Ishikawa (cell line): ENCODE results near the gene REPIN1.

Source experiments
- CEBPB ChIP-seq: IDR thresholded peaks from 2 replicates; pipeline ENCODE4 v1.6.1; 2012
- CREB1 ChIP-seq: IDR thresholded peaks from 2 replicates; pipeline ENCODE4 v1.6.1; 2012; ENCODE audit warnings: low read depth
- EGR1 ChIP-seq: IDR thresholded peaks from 2 replicates; pipeline ENCODE4 v1.6.1; 2012
- EP300 ChIP-seq: IDR thresholded peaks from 2 replicates; pipeline ENCODE4 v1.6.1; 2012; ENCODE audit warnings: borderline replicate concordance
- FOXM1 ChIP-seq: IDR thresholded peaks from 2 replicates; pipeline ENCODE4 v1.6.1; 2012; ENCODE audit warnings: low read depth, borderline replicate concordance
- MAX ChIP-seq: IDR thresholded peaks from 2 replicates; pipeline ENCODE4 v1.6.1; 2012
- NFIC ChIP-seq: IDR thresholded peaks from 2 replicates; pipeline ENCODE4 v1.6.1; 2012
- RAD21 ChIP-seq: IDR thresholded peaks from 2 replicates; pipeline ENCODE4 v1.6.1; 2012; ENCODE audit warnings: low read depth
- TAF1 ChIP-seq: IDR thresholded peaks from 2 replicates; pipeline ENCODE4 v1.6.1; 2012; ENCODE audit warnings: low read depth, mild to moderate bottlenecking
- TCF12 ChIP-seq: IDR thresholded peaks from 2 replicates; pipeline ENCODE4 v1.6.1; 2012; ENCODE audit warnings: low read depth
- TEAD4 ChIP-seq: IDR thresholded peaks from 2 replicates; pipeline ENCODE4 v1.6.1; 2012
- USF1 ChIP-seq: IDR thresholded peaks from 2 replicates; pipeline ENCODE4 v1.6.1; 2012
- YY1 ChIP-seq: IDR thresholded peaks from 2 replicates; pipeline ENCODE4 v1.6.1; 2012; ENCODE audit warnings: low read depth
- ZBTB7A ChIP-seq: IDR thresholded peaks from 2 replicates; pipeline ENCODE4 v1.6.1; 2012; ENCODE audit warnings: low read depth
- TF ChIP-seq, protein P1 (sequence below): IDR thresholded peaks from 2 replicates; pipeline ENCODE4 v1.6.1; 2012; ENCODE audit warnings: low read depth, mild to moderate bottlenecking

Gene REPIN1

DNA sequence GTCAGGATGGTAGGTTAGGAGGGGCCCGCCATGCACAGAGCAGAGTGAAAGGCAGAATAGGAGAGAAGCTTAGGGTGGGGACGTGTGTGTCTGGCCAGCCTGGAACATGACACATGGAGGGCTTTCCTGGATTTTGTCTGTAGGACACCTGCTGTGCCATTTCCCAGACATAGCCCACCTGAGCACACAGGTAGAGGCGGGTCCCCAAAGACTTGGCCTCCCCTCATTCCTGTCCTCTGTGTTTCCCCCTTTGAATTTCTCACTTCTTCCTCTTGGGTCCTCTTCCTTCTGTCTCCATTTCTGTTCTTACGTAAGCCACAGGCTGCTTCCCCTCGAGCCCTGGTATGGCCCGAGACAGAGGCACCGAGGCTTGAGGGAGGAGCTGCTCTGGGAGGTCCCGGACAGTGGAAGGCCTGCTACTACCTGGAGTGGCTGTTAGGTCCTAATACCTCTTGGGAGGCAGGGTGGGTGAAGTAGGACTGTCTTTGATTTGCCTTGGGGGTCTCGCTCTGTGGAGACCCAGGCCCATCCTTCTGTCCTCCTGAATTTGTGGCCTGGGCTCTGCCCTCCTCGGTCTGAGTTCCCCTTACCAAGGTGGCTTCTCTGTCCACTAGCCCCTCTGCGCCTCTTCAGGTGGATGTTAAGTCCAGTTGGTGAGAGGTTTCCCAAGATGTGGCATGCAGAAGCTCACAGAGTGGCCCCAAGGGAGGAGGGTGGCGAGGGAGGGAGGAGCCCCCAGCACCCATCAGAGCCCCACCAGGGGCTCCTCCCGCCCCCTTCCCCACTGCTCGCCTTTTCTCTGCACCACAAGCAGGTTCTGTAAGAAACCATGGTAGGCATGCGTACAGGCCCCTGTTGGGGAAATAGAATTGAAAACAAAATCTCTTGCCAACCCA lies 16.0 kb downstream of the REPIN1 start:
- TF ChIP-seq TAF1 (no peak), TEAD4 (no peak), ZBTB7A (no peak), YY1 (no peak), EP300 (no peak), MAX (no peak), RAD21 (no peak), CEBPB (no peak), NFIC (no peak), TCF12 (no peak), CREB1 (no peak), EGR1 (no peak), FOXM1 (no peak), USF1 (no peak)
- TF ChIP-seq, protein P1, sequence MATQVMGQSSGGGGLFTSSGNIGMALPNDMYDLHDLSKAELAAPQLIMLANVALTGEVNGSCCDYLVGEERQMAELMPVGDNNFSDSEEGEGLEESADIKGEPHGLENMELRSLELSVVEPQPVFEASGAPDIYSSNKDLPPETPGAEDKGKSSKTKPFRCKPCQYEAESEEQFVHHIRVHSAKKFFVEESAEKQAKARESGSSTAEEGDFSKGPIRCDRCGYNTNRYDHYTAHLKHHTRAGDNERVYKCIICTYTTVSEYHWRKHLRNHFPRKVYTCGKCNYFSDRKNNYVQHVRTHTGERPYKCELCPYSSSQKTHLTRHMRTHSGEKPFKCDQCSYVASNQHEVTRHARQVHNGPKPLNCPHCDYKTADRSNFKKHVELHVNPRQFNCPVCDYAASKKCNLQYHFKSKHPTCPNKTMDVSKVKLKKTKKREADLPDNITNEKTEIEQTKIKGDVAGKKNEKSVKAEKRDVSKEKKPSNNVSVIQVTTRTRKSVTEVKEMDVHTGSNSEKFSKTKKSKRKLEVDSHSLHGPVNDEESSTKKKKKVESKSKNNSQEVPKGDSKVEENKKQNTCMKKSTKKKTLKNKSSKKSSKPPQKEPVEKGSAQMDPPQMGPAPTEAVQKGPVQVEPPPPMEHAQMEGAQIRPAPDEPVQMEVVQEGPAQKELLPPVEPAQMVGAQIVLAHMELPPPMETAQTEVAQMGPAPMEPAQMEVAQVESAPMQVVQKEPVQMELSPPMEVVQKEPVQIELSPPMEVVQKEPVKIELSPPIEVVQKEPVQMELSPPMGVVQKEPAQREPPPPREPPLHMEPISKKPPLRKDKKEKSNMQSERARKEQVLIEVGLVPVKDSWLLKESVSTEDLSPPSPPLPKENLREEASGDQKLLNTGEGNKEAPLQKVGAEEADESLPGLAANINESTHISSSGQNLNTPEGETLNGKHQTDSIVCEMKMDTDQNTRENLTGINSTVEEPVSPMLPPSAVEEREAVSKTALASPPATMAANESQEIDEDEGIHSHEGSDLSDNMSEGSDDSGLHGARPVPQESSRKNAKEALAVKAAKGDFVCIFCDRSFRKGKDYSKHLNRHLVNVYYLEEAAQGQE: no peak

DNA sequence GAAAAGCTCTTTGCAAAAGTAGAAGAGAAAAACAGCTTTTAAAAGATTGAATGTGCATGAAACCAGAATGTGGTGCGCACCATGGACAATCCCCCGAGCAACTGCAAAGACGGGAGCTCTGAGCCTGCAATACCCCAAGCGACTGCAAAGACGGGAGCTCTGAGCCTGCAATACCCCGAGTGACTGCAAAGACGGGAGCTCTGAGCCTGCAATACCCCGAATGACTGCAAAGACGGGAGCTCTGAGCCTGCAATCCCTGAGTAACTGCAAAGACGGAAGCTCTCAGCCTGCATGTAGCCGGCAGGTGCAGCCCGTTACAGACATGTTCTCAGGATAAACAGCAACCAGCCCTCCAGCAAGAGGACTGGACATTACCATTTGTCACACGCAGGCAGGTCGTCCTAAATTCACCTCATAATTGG lies 16.7 kb downstream of the REPIN1 start:
- no peak for TF ChIP-seq ZBTB7A
- TF ChIP-seq EGR1: no peak
- TF ChIP-seq NFIC: no peak
- no peak for TF ChIP-seq TEAD4
- no peak for TF ChIP-seq USF1
- no peak for TF ChIP-seq FOXM1
- TF ChIP-seq EP300: no peak
- TF ChIP-seq CEBPB: no peak
- no peak for TF ChIP-seq YY1
- TF ChIP-seq RAD21: no peak
- no peak for TF ChIP-seq MAX
- TF ChIP-seq, protein P1: no peak
- TF ChIP-seq TCF12: no peak
- TF ChIP-seq TAF1: no peak

GRCh38 chr7:150388306-150388705 lies 19.7 kb downstream of the REPIN1 start:
- TF ChIP-seq, protein P1: no peak
- TF ChIP-seq CEBPB (no peak), YY1 (no peak)

GRCh38 chr7:150388709-150389531 lies 20.3 kb downstream of the REPIN1 start:
- no peak for TF ChIP-seq NFIC
- TF ChIP-seq ZBTB7A: no peak
- TF ChIP-seq YY1: no peak
- TF ChIP-seq TCF12: no peak
- TF ChIP-seq TEAD4: no peak
- no peak for TF ChIP-seq EGR1
- no peak for TF ChIP-seq CREB1
- TF ChIP-seq TAF1: no peak
- no peak for TF ChIP-seq EP300
- TF ChIP-seq FOXM1: no peak
- TF ChIP-seq USF1: no peak
- no peak for TF ChIP-seq CEBPB
- TF ChIP-seq, protein P1: no peak
- TF ChIP-seq RAD21: no peak
- TF ChIP-seq MAX: no peak
